ENCODE results near the gene HSP90AA1. TPM values are rescaled to one million over a fixed set of nuclear protein-coding genes. Genes with fewer than 3 reads are reported as not detected.

Gene HSP90AA1
- total RNA-seq, 1 experiment from 2014 or later, result 842 TPM

DNA sequence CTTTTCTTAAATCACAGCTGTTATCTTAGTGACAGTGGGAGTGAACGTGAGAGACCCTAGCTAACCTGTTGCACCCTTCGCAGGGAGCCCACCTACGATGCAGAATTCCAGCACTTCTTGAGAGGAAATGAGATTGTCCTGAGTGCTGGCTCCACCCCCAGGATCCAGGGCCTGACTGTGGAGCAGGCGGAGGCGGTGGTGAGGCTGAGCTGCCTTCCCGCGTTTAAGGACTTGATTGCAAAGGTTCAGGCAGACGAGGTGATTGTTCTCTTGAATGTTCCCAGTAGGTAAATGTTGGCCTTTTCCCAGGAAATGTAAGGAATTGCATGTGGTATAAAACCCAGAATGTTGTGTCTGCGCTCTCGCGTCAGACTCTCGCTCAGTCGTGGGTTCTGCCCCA is 46.7 kb downstream of the HSP90AA1 start:
- DNase-seq (ENCODE audit: low spot score), result no peak
- no peak overlapping the region for H3K4me3 Mint-ChIP-seq
- TF ChIP-seq ZNF416 (CRISPR knock-in tag; IDR thresholded peaks at IDR 0.05) (no peak), STAT6 (CRISPR knock-in tag; conservative IDR thresholded peaks at IDR 0.05; ENCODE audit: low read depth) (no peak), TCF7 (CRISPR knock-in tag; IDR thresholded peaks at IDR 0.05; ENCODE audit: low read depth) (no peak), MLX (CRISPR knock-in tag; IDR thresholded peaks at IDR 0.05) (no peak), ELF4 (CRISPR knock-in tag; IDR thresholded peaks at IDR 0.05; ENCODE audit: low read depth) (no peak), EMX1 (CRISPR knock-in tag; IDR thresholded peaks at IDR 0.05) (no peak), GRHL2 (CRISPR knock-in tag; IDR thresholded peaks at IDR 0.05; ENCODE audit: insufficient replicate concordance, severe bottlenecking) (no peak), ZNF396 (CRISPR knock-in tag; IDR thresholded peaks at IDR 0.05; ENCODE audit: borderline replicate concordance) (no peak), PRRX2 (CRISPR knock-in tag; IDR thresholded peaks at IDR 0.05) (no peak), NR3C1 (CRISPR knock-in tag; conservative IDR thresholded peaks at IDR 0.05; ENCODE audit: low read depth) (no peak), ATF1 (CRISPR knock-in tag; IDR thresholded peaks at IDR 0.05) (no peak)
- TF ChIP-seq, protein P1, sequence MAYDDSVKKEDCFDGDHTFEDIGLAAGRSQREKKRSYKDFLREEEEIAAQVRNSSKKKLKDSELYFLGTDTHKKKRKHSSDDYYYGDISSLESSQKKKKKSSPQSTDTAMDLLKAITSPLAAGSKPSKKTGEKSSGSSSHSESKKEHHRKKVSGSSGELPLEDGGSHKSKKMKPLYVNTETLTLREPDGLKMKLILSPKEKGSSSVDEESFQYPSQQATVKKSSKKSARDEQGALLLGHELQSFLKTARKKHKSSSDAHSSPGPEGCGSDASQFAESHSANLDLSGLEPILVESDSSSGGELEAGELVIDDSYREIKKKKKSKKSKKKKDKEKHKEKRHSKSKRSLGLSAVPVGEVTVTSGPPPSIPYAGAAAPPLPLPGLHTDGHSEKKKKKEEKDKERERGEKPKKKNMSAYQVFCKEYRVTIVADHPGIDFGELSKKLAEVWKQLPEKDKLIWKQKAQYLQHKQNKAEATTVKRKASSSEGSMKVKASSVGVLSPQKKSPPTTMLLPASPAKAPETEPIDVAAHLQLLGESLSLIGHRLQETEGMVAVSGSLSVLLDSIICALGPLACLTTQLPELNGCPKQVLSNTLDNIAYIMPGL (CRISPR knock-in tag; IDR thresholded peaks at IDR 0.05), result no peak

GRCh38 chr14:102039157-102039556 is 47.7 kb downstream of the HSP90AA1 start:
- no peaks in the 10 kb centered on the region for H3K9me3 Mint-ChIP-seq
- H3K4me3 Mint-ChIP-seq, result no peak overlapping the region
- no peak for TF ChIP-seq PRRX2 (CRISPR knock-in tag; IDR thresholded peaks at IDR 0.05)
- TF ChIP-seq ZNF219 (CRISPR knock-in tag; IDR thresholded peaks at IDR 0.05; ENCODE audit: borderline replicate concordance), result no peak
- no peak for TF ChIP-seq ZNF317 (CRISPR knock-in tag; IDR thresholded peaks at IDR 0.05; ENCODE audit: borderline replicate concordance, low read depth)
- no peak for TF ChIP-seq FOXK1 (CRISPR knock-in tag; IDR thresholded peaks at IDR 0.05)
- TF ChIP-seq JAZF1 (CRISPR knock-in tag; IDR thresholded peaks at IDR 0.05), result no peak
- peaks cover 87% of the 10 kb centered on the region for H3K36me3 Mint-ChIP-seq
- H3K27me3 Mint-ChIP-seq (ENCODE audit: low read depth), result no peaks in the 10 kb centered on the region
- DNase-seq (ENCODE audit: low spot score) (no peak), ATAC-seq (no peak)
- H3K27ac Mint-ChIP-seq, result no peak overlapping the region
- no peaks in the 10 kb centered on the region for H3K4me1 Mint-ChIP-seq
- ChIA-PET CTCF (no interaction called here), POLR2A (interaction anchor here (0.5 kb wide), 1 partner anchor 20 kb away, joined by 3 read pairs; no protein-coding TSS in a partner anchor)

More for the DNA sequence above, 46.7 kb downstream of the HSP90AA1 start:
- Mint-ChIP-seq H3K27ac (no peak overlapping the region), H3K4me1 (no peaks in the 10 kb centered on the region), H3K36me3 (peaks cover 88% of the 10 kb centered on the region), H3K27me3 (ENCODE audit: low read depth) (no peaks in the 10 kb centered on the region), H3K9me3 (no peaks in the 10 kb centered on the region)
- ATAC-seq, result no peak
- ChIA-PET POLR2A (no interaction called here), CTCF (interaction anchor here (0.6 kb wide), 1 partner anchor 56 kb away, joined by 3 read pairs; no protein-coding TSS in a partner anchor)

GRCh38 chr14:102037686-102038085 is 49.2 kb downstream of the HSP90AA1 start:
- DNase-seq (ENCODE audit: low spot score) (no peak), ATAC-seq (no peak)
- peaks cover 89% of the 10 kb centered on the region for H3K36me3 Mint-ChIP-seq
- no peak overlapping the region for H3K4me3 Mint-ChIP-seq
- TF ChIP-seq MAX (CRISPR knock-in tag; IDR thresholded peaks at IDR 0.05) (no peak), SMAD3 (CRISPR knock-in tag; IDR thresholded peaks at IDR 0.05; ENCODE audit: borderline replicate concordance) (no peak), ZNF219 (CRISPR knock-in tag; IDR thresholded peaks at IDR 0.05; ENCODE audit: borderline replicate concordance) (no peak), CBFB (CRISPR knock-in tag; IDR thresholded peaks at IDR 0.05; ENCODE audit: low read depth) (no peak), NR1H2 (CRISPR knock-in tag; IDR thresholded peaks at IDR 0.05) (no peak), FOXP1 (CRISPR knock-in tag; IDR thresholded peaks at IDR 0.05; ENCODE audit: borderline replicate concordance) (no peak), NFE2L1 (CRISPR knock-in tag; IDR thresholded peaks at IDR 0.05) (no peak), ZNF138 (CRISPR knock-in tag; conservative IDR thresholded peaks at IDR 0.05) (no peak), USF1 (CRISPR knock-in tag; IDR thresholded peaks at IDR 0.05) (no peak), ATF3 (CRISPR knock-in tag; conservative IDR thresholded peaks at IDR 0.05) (no peak), JAZF1 (CRISPR knock-in tag; IDR thresholded peaks at IDR 0.05) (no peak), EMX1 (CRISPR knock-in tag; IDR thresholded peaks at IDR 0.05) (no peak), ZNF671 (CRISPR knock-in tag; IDR thresholded peaks at IDR 0.05) (no peak), ZNF416 (CRISPR knock-in tag; IDR thresholded peaks at IDR 0.05) (no peak), ATF1 (CRISPR knock-in tag; IDR thresholded peaks at IDR 0.05) (no peak)
- H3K9me3 Mint-ChIP-seq, result no peaks in the 10 kb centered on the region
- H3K27ac Mint-ChIP-seq, result no peak overlapping the region
- no peaks in the 10 kb centered on the region for H3K27me3 Mint-ChIP-seq (ENCODE audit: low read depth)
- H3K4me1 Mint-ChIP-seq, result no peaks in the 10 kb centered on the region
- CTCF ChIA-PET, result interaction anchor here (2.0 kb wide), 1 partner anchor 9 kb away, joined by 9 read pairs; no protein-coding TSS in a partner anchor
- POLR2A ChIA-PET, result no interaction called here
